ENCODE data around the gene ZDHHC14. TPM values are rescaled to one million over a fixed set of nuclear protein-coding genes. Genes with fewer than 3 reads are reported as not detected.
"Not testable (repeated sequence)": the region's sequence is repeated elsewhere in the genome, so short reads cannot be mapped to it uniquely, and the experiment has no call there.

ZDHHC14 gene
- total RNA-seq, 1 experiment from 2014 or later: 5.5 TPM

DNA sequence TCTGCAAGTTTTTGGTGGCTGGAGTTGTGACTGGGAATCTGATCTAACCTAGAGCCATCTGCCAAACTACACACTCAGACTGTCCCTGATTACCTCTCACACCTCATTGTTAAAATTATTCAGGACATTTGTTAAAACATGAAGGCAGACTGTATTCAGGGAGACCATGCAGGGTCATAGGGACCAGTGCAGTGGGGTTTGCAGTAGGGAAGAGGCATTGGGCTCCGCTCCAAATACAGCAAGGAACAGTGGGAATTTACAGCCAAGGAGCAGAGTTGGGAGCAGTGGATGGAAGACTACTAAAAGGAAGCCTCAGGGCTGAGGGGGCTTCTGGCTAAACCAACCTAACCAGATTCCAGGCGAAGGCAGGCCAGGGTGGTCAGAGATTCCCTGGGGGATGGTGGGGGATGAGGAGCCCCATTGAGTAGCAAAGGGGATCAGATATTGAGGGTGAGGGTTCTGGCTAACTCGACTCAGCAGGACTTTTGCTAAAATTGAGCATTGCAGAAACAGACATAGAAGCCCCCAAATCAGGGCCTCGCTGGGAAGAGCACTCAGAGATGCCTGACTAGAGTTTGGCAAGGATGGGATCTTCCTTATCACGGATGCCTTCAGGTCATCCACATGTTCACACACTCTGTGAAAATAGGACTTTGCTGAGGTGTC is 172.0 kb downstream of the ZDHHC14 start:
- DNase-seq (ENCODE audit: low spot score): no peak

DNA sequence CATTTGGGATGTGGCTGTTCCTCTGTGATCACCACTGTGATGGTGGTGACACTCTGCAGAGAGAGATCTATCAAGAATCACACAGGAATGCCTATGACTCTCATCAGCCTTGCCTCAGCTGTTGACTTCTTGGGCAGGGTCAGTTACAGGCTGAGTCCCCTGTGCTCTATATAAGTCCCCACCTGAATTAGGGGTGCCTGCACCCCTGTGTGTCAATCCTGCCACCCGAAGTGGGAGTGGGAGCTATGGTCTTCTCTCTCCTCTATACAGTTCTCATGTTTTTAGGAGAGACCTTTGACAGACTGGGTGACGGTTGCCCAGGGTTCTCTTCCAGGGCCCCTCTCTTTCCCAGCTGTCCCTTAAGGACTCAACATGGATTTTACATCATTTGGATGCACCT is 173.8 kb downstream of the ZDHHC14 start:
- DNase-seq (ENCODE audit: low spot score): no peak

DNA sequence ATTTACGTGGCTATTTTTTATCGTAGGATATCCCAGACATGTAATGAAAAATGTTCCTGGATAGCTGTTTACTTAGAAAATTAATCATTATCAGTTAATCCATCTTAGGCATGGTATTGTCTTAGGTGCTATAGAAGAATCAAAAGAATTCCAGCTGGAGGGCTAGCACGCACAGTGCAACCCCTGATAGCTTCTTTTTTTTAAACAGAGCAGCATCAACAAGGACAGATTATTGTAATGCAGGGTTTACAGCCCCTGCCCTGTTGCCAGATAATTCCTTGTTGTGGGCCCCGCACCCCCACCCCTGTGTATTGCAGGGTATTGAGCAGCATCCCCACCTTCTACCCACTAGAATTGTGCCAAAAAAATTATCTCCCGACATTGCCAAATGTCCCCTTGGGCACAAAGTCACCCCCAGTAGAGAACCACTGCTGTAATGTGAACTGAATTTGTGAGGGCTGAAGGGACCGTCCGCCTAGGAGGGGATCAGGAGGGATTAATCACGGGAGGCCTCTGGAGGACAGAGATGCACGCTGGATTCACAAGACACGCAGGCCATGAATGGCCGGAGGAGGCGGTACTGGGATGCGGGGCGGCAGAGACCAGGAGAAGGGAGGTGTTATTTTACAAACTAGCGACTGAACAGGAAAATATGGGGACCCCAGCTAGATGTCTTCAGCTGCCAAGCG is 174.6 kb downstream of the ZDHHC14 start:
- no peak for DNase-seq (ENCODE audit: low spot score)

DNA sequence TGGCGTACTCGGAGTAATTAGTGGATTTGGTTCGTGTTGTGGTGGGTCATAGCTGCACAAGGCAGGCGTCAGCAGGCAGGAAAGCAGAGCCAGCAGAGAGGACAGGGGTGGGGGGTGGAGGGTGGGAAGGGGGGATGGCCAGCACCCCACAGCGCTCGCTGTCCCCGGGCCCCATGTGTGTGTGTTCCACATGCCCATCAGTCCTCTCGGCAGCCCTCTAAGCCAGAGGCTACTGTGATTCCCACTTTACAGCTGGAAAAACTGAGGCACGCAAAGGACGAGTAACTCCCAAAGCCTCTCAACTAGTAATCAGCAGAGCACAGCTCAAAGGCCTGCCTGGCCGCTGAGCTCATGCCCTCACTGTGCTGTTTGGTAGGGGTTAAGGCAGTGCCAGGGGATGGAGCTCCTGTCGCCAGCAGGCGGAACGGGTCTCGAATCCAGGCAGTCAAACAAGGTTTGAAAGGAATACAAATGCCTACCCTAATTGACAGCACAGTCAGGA is 175.2 kb downstream of the ZDHHC14 start:
- no peak for DNase-seq (ENCODE audit: low spot score)

DNA sequence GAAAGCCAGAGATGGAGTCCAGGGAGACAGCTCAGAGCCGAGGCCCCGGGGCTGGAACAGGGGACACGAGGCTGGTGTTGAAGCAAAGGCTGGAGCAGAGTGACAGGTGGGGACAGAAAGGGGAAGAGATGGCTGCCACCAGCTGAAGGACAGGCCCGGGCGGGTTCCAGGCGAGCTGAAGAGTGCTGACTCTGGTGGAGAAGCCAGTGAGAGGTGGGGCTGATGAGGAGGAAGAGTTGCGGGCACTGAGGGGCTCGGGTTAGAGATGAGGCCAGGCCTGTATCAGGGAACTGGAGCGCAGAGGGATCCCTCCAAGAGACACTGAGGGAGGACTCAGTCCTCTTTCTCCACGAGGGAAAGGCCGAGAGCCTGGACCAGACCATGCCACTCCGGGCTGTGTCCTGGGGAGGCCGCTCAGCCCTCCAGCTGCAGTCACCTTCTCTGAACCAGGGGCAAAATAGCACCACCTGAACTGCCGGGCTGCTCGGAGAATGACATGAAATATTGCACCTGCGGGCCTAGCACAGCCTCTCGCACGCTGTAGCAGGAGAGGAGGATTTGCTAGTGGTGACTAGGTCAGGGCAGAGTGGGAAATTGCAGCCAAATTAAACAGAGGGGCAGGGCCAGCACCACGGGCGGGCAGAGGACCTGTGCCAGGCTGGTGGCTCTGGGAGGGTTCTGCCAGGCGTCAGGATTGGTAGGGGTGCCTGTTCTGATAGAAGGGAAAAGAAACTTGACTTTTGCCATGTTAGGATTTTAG is 175.9 kb downstream of the ZDHHC14 start:
- DNase-seq (ENCODE audit: low spot score): no peak

DNA sequence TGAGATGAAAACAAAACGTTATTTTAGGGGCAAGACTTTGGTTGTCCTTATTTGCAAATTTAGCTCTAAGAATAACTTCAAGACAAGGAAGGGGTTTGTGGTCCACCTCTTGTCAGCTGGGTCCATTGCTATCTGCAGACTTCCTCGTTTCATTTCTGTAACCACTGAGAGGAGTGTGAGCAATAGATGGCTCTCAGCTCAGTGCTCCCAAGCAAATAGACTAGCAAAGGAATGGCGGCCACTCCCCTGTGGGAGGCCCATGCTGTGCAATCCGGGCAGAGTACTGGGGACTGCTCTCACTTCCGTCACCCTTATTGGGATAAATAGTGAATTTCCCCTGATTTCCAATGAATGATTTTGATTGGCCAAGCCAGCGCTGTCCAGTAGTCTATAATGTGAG is 176.6 kb downstream of the ZDHHC14 start:
- DNase-seq (ENCODE audit: low spot score): no peak

DNA sequence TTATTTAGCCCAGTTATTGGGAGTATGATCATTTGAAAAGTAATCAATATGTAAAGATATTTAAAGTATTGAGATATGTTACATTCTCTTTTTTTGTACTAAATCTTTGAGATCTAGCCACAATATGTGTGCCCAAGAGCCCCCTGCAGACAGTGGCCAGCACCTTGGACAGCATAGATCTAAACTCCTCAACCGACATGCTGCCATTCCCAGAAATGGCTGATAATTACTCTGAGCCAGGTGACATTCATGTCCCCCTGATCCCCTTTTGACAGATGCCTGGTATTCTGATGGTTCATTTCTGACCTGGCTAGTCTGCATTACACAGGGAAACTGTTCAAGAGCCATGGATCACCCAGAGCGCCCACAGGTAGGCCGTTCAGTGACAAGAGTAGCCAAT is 177.1 kb downstream of the ZDHHC14 start:
- no peak for DNase-seq (ENCODE audit: low spot score)

DNA sequence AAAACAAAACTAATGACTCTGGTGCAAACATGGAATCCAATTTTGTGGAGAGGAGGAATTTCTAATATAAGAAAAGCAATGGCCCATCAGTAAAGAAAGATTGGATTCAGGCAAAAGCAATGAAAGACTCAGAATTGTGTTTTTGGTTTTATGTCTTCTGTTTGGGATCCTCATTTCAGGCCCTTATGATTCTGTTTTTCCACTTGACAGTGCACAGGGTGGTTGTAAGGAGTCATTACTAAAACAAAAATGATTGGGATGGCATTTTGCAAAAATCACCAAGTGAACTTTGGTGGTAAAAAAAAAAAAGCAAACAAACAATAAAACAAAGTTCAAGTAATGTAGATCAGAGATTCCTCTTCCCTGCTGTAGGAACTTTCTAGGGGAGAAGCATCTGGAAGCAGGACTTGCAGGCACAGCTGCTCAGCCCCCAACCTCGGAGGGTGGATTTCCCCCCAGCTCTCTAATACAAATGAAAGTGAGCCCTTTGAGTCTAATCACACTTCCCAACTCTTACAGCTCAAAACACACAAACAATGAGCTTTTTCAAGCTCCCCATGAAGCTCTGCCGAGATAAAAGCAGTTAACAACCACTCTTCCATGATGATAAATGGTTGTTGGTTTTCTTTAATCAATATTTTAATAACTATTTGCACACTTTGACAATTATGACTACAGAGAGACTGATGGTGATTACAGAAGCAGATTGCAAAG is 177.7 kb downstream of the ZDHHC14 start:
- DNase-seq (ENCODE audit: low spot score): no peak

DNA sequence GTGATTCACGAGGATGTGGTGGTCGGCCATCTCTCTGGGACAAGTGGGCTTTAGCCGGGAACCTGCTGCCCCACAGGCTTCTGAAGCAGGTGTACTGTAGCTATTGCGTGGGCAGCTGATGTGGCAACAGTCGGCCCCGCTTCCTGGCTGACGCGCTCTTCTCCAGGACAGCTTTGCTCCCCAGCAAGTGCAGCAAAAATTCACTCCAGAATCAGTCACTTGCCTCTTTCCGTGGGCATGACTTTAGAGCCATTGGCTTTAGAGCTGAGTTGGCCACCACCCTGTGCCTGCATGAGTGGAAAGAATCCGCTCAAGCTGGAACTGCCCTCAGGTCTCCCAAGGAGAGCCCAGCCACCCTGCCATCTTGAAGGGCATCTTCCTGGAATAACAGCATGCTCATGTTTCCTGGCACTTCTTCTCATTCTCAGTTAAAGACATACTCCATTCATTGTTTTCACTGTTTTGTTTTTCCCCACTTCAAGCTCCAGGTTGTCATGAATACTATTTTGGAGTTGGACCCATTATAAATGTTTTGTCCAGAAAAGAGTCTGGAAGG is 178.3 kb downstream of the ZDHHC14 start:
- DNase-seq (ENCODE audit: low spot score): no peak

DNA sequence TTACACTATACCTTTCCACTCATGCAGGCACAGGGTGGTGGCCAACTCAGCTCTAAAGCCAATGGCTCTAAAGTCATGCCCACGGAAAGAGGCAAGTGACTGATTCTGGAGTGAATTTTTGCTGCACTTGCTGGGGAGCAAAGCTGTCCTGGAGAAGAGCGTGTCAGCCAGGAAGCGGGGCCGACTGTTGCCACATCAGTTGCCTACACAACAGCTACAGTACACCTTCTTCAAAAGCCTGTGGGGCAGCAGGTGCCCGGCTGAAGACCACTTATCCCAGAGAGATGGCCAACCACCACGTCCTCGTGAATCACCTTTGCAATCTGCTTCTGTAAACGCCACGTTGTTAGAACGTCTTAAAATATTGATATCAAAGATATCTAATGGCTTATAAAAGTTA is 179.1 kb downstream of the ZDHHC14 start:
- DNase-seq (ENCODE audit: low spot score): not testable (repeated sequence)

DNA sequence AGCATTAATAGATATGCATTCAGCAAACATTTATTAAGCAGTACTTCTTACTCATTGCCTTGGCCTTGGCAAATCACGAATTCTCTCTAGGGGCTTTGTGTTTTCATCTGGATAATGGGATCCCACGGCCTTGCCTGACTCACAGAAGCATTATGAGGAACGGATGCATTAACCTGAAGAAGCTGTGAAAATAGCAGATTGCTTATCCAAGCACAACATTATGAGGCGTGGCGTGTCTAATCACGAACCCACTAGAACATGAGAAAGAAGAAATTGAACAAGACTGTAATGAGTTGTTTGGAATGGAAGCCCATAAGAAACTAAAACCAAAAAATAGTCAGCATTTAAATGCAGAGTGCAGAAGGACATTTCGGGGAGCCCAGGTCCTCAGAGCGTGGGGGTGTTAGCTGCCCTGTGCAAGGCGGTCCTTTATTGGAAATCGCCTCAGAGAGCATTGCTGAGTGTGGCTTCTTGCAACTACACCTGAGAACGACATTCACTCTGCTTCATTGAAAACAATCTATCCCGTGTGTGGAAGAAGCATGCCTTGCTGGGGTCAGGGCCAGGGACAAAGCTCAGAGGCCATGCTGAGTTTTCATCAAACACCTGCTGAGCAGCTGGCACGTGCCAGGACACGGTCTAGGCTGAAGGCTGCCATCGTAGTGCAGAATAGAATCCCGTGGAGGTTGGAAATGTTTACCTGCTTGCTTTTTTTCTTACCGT is 179.9 kb downstream of the ZDHHC14 start:
- DNase-seq (ENCODE audit: low spot score): no peak

DNA sequence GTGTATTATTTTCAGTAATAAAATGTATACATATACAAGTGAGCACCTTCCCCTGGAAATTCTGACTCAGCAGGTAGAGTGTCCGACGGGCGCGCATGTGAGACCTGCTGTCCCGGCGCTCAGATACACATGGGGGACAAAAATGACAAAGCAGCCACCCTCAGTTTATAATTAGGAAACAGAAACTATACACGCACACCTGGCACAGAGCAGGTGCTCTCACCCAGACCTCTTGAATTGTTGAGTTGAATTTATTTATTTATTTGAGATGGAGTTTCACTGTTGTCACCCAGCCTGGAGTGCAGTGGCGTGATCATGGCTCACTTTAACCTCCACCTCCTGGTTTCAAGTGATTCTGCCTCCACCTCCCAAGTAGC is 180.4 kb downstream of the ZDHHC14 start:
- no peak for DNase-seq (ENCODE audit: low spot score)

DNA sequence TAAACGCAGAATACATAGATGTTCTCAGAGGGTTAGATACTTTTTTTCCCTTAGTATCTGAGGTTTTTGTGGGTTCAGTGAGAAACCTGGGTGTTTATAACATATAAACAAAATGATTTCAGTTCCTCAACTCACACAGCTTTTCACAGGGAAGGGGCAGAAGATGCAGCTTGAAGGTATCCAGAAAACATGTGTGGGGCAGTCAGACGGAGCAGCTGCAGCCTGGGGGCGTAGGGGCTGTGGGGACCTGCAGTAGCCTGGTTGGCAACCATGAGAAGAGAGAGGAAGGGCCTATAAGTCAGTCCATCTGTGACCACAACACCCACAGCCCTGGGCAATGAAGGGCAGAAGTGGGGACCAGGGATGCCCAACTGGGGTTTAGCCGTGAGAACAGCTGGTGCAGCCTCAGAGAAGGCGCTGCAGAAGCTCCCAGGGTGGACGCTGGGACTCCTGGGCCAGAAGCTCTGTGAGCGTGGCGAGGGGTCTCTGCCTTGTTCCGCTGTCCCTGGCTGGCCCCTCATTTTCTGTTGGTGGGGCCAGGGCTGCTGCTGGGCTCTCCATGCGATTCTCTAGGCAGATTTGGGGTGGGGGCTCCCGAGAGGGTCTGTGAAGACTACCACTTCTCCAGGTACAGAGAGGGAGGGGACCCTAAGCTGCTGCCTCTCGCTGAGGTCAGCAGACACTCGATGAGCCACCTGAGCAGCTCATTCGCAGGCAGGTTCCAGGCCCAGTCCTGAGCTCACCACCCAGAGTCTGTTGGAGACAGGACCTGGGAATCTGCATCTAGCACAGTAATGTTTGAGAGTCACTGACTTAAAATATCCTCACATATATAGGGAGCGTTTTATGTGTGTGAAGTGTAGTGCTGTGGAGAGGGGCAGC is 181.2 kb downstream of the ZDHHC14 start:
- DNase-seq (ENCODE audit: low spot score): no peak

DNA sequence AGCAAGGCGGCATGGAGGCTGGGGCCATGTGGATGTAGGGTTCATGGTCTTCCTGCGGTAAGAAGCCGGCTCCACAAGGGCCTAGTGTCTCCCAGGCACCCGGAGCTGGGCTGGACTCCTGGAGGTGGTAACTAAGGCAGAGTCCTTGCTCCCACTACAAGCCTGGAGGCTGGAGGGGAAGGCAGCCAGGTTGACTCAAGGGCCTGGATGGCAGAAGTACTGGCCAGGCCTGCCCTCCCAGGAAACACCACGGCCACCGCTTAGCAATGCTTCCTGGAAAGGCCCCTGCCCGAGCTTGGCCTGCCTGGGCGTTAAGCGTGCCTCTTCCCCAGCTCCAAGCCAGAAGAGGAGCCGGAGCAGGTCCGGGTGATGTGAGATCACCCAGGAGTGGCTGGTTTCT is 182.0 kb downstream of the ZDHHC14 start:
- no peak for DNase-seq (ENCODE audit: low spot score)

DNA sequence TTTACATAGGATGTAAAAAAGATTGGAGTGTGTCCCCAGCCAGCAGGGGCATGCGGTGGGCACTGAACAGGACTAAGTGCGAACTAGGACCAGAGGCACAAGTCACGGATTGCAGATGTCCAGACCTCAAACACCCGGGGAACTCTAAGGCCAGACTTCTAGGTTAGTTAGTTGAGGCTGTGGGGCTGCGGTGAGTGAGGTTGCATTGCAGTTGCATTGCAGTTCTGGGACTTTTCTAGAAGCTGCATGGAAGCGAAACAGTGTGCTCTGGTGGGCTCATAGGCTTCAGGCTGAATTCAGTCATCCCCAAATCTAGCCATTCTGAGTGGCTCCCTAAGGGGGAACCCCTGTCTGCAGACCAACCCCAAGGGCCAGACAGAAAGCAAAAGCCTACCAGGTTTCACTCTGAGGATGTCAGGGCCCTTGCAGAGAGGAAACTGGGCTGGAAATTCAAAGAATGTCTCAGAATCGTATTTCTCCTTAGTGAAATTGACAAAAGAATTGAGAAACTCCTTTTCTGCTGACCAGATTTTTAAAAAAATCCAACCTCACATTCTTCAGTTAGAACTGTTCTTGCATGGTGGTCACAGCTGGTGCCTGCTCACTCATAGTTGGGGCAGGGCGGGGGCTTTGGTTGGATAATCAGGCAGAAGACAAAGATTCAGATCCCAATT is 182.8 kb downstream of the ZDHHC14 start:
- no peak for DNase-seq (ENCODE audit: low spot score)

DNA sequence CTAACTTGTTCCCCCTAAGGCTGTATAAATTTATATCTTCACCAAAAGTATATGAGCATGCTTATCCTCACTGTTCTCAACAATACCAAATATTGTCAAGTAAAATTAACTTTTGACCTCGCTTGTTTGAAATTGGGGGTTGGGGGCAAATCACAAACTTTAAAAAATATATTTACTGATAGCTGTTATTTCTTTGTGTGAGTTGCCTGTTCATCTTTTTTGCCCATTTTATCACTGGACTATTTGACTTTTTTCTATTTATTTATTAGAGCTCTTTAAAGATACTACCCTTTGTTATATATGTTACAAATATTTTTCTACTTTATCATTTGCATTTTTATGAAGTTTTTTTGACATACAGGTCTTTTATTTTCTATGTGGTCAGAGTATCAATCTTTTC is 187.7 kb downstream of the ZDHHC14 start:
- no peak for DNase-seq (ENCODE audit: low spot score)

DNA sequence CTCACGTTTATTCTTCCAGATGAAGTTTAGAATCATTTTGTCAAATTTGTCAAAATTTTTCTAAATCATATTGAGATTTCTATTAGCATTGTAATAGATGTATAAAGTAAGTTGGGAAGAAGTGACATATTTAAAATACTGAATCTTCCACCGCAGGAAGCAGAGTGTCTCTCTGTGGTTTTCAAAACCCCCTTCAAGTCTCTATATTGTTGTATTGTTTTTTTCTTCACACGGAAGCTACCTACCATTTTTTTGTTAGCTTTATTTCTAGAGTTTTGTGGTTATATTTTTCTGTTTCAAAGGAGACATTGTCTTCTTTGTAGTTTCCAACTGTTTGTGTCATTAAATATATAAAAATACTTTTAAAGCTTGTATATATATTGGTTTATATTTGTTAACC is 188.6 kb downstream of the ZDHHC14 start:
- no peak for DNase-seq (ENCODE audit: low spot score)

DNA sequence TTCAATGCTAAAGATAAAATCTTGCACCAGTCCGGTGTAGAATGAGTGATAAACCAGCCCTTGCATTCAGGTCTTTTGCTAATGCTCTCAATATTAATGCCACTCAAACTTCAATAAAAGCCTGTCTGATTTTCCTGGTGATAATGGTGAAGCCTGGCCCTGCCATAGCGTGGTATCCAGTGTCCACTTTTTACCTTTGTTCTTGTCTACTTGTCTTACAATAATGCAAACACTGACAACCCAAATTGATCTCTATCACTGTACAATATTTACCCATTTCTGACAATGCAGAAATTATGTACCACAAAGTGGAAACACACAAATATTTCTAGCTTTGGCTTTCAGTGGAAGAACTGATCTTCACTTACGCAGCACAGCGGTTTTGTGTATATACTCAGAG is 189.1 kb downstream of the ZDHHC14 start:
- no peak for DNase-seq (ENCODE audit: low spot score)

DNA sequence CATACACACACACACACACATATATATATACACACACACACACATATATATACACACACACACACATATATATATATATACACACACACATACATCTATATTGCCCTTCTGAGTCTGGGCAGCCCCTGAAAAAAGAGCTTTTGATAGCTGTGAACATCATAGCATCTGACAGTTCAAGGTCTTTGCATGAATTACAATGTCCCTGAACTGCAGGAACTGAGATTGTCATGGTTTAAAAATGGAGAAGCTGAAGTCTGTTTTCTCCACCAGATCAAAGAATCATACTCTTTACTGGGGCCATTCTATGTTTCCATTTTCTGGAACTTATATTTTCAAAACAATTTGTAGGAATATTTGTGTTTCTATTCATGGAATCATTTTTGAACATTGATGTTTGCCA is 189.8 kb downstream of the ZDHHC14 start:
- DNase-seq (ENCODE audit: low spot score): no peak

DNA sequence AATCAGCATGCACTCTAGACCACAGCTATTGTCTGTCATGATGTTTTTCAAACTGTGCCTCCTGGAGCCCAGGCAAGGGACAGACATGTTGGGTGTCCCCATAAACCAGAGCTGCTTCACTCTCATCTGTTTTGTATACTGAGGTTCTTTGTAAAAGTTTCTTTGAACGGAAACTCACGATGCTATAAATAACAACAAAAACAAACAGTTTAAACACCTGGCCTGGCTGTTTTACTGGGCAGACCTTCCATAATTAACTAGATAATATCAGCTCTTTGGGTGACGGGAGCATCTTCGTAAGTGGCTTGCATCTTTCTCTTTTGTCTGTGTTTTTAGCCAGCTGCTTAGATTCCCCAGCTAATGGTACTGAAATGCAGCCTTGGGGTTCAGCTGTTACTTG is 190.3 kb downstream of the ZDHHC14 start:
- DNase-seq (ENCODE audit: low spot score): no peak

Measured in A172 (cell line).